Activated effector memory CD4-positive, alpha-beta T cell treated with Interleukin-2 at 50 U/mL for 16 hours (primary cell): Measurements from ENCODE around the gene PBX1.

ENCODE experiments used
- DNase-seq: peaks from one replicate; pipeline ENCODE4 v3.0.0-alpha.2; 2020

PBX1 gene

GRCh38 chr1:164703960-164704411 lies 145.0 kb downstream of the PBX1 start:
- DNase-seq = no peak

GRCh38 chr1:164704954-164705353 lies 146.0 kb downstream of the PBX1 start:
- DNase-seq = no peak

GRCh38 chr1:164706606-164706987 lies 147.6 kb downstream of the PBX1 start:
- DNase-seq = no peak

GRCh38 chr1:164707868-164708331 lies 148.9 kb downstream of the PBX1 start:
- no peak for DNase-seq

- DNase-seq = no peak
These were observed 149.6 kb downstream of the PBX1 start for GRCh38 chr1:164708596-164708995.

- no peak for DNase-seq
These were observed 150.1 kb downstream of the PBX1 start for GRCh38 chr1:164709126-164709525.

GRCh38 chr1:164709541-164710278 lies 150.7 kb downstream of the PBX1 start:
- DNase-seq = no peak

GRCh38 chr1:164712131-164713036 lies 153.4 kb downstream of the PBX1 start:
- no peak for DNase-seq

- no peak for DNase-seq
These were observed 154.6 kb downstream of the PBX1 start for GRCh38 chr1:164713456-164714207.

- no peak for DNase-seq
These were observed 158.2 kb downstream of the PBX1 start for GRCh38 chr1:164716992-164717703.

GRCh38 chr1:164718821-164719220 lies 159.8 kb downstream of the PBX1 start:
- no peak for DNase-seq

- DNase-seq = no peak
These were observed 160.9 kb downstream of the PBX1 start for GRCh38 chr1:164719676-164720439.

GRCh38 chr1:164720440-164721227 lies 161.7 kb downstream of the PBX1 start:
- DNase-seq = no peak

GRCh38 chr1:164721228-164721496 lies 162.2 kb downstream of the PBX1 start:
- DNase-seq = no peak

GRCh38 chr1:164723296-164723798 lies 164.4 kb downstream of the PBX1 start:
- DNase-seq = no peak

- DNase-seq = no peak
These were observed 166.4 kb downstream of the PBX1 start for GRCh38 chr1:164725401-164725800.

- DNase-seq = no peak
These were observed 167.3 kb downstream of the PBX1 start for GRCh38 chr1:164726235-164726634.

GRCh38 chr1:164728719-164729118 lies 169.7 kb downstream of the PBX1 start:
- DNase-seq = no peak

GRCh38 chr1:164731161-164731876 lies 172.3 kb downstream of the PBX1 start:
- DNase-seq = no peak

- no peak for DNase-seq
These were observed 174.1 kb downstream of the PBX1 start for GRCh38 chr1:164733070-164733469.
